ENCODE results near the gene AKAP6.

DNA sequence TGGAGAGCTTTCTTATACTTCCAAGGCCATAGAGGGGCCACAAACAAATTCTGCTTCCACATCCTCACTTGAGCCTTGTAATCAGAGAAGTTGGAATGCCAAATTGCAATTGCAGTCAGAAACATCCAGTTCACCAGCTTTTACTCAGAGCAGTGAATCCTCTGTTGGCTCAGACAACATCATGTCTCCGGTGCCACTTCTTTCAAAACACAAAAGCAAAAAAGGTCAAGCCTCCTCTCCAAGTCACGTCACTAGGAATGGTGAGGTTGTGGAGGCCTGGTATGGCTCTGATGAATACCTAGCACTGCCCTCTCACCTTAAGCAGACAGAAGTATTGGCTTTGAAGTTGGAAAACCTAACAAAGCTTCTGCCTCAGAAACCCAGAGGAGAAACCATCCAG lies 217.1 kb downstream of the AKAP6 start:
- TF ChIP-seq, protein P1, sequence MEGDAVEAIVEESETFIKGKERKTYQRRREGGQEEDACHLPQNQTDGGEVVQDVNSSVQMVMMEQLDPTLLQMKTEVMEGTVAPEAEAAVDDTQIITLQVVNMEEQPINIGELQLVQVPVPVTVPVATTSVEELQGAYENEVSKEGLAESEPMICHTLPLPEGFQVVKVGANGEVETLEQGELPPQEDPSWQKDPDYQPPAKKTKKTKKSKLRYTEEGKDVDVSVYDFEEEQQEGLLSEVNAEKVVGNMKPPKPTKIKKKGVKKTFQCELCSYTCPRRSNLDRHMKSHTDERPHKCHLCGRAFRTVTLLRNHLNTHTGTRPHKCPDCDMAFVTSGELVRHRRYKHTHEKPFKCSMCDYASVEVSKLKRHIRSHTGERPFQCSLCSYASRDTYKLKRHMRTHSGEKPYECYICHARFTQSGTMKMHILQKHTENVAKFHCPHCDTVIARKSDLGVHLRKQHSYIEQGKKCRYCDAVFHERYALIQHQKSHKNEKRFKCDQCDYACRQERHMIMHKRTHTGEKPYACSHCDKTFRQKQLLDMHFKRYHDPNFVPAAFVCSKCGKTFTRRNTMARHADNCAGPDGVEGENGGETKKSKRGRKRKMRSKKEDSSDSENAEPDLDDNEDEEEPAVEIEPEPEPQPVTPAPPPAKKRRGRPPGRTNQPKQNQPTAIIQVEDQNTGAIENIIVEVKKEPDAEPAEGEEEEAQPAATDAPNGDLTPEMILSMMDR (conservative IDR thresholded peaks at IDR 0.05; ENCODE audit: low read length): no peak
- TF ChIP-seq EZH2phosphoT487 (IDR thresholded peaks at IDR 0.05; ENCODE audit: borderline replicate concordance, low read depth, low read length): no peak

Data from OCI-LY7 (cell line).